Ramos (cell line): Measurements from ENCODE around the gene STOM.
"Not testable (repeated sequence)": the region's sequence is repeated elsewhere in the genome, so short reads cannot be mapped to it uniquely, and the experiment has no call there.

Source experiments
- in situ Hi-C: fragments of 300-500 bp; cut with MboI; formaldehyde crosslinking; loops from one replicate; pipeline ENCODE4 v1.14.3; 2022; ENCODE audit warnings: low sequenced_read_pairs; ENCODE audit not compliant: unreplicated experiment

STOM gene

DNA sequence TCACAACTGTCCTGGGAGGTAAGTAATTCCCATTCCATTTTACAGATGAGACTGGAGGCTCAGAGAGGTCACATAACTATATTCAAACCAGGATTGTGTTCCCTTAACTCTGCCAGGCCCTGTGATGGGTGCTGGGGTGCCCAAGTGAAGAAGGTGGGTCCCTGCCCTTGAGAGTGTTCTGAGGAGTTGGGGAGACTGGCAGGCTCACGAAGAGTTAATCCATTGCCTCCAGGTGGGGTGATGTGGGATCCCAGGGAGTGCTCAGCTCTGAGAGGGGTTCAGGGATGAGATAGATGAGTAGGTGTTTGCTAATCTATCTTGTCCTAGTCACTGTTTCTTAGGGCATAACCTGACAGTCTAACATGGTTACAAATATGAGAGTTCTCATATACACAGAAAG, 65.3 kb downstream of the STOM start:
- in situ Hi-C loops, result no loop called here

GRCh38 chr9:121303456-121304451, 66.3 kb downstream of the STOM start:
- in situ Hi-C loops, result no loop called here

DNA sequence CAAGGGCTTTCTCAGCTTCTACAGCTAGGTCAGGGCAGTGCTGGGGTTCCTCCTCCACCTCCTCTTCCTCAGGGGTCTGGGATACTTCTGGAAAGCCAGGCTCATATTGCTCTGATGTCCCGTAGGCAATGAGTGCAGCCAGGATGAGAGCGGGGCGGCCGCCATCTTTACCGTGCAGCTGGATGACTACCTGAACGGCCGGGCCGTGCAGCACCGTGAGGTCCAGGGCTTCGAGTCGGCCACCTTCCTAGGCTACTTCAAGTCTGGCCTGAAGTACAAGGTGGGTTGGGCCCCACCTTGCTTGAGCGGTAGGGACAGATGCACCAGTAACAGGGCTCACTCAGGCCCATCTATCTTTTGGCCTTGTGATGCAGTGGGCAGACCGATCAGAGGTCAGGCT, 67.3 kb downstream of the STOM start:
- in situ Hi-C loops, result no loop called here

- in situ Hi-C loops, result no loop called here
Measured at GRCh38 chr9:121302341-121302740, 67.7 kb downstream of the STOM start.

DNA sequence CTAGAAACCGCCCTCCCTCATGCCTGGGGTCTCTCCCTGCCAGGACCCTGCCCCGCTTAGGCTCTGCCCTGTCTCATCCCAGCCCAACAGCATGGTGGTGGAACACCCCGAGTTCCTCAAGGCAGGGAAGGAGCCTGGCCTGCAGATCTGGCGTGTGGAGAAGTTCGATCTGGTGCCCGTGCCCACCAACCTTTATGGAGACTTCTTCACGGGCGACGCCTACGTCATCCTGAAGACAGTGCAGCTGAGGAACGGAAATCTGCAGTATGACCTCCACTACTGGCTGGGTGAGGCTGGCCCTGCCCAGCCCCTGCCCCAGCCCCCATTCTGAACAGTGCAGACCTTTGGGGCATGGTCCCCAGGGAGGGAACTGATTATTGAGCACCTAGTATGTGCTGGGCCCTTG, 68.2 kb downstream of the STOM start:
- in situ Hi-C loops, result no loop called here

GRCh38 chr9:121300283-121301119, 69.5 kb downstream of the STOM start:
- in situ Hi-C loops, result no loop called here

DNA sequence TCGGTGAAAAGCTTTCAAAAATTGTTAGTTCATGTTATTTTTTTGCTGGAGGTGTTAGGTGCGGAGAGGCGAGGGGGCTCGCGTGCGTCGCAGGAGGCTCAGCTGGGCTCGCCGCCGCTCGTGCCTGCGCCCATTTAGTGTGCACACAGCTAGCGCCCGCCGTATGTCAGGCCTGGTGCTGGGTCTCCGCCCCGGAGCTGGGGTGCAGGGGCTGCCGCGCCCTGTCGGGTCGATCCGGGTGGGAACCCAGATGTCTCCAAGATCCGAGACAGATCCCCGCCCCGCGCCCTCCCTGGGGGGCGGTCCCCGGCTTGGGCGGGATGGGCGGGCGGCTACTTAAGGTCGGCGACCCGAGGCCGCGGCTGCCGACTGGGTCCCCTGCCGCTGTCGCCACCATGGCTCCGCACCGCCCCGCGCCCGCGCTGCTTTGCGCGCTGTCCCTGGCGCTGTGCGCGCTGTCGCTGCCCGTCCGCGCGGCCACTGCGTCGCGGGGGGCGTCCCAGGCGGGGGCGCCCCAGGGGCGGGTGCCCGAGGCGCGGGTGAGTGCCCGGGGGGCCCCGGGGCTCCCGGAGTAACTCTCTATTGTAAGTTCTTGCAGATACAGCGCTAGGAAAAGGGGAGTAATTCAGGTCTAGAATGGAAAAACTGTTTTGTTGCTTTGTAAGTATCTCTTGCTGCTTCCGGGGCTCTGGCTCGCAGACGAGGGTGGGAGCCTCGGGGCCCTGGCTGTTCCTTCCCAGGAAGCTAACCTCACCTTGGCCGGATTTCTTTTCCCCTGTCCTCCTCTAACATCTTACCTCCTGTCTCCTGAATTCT, 70.4 kb downstream of the STOM start:
- in situ Hi-C loops, result no loop called here

DNA sequence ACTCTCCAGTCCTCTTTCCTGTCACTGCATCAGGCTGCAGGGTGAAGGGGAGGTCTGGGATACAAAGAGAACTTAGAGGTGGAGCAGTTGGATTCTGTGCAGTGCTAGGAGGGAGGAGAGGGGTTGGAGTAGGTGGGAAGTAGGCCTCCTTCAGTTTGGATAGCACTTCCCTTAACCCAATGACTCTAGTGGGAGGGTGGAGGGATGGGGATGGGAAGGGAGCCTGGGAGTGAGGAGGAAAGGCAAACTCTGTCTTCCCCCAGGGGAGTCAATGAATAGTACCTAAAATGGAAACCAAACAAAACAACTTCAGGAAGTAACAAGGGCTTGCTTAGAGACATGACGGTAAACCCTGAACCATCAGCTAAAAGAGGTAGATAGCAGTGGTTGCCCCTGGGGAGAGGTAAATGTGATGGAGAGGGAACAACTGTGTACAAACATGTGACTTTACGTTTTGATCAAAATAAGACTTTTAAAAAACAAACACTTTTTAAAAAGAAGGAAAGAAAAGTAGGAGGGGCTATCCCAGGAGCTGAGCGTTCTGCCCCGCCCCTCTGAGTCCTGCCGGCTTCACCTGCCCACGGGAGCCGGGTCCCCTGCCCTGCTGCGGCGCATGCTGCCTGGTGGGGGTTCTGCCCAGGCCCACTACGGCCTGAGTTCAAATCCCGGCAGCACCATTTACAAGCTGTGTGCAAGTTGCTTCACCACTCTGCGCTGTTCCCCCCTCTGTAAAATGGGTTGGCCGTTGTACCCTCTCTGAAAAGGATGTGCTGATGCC, 71.2 kb downstream of the STOM start:
- in situ Hi-C loops, result no loop called here

- in situ Hi-C loops, result no loop called here
Measured at GRCh38 chr9:121298016-121298538, 72.0 kb downstream of the STOM start.

- in situ Hi-C loops, result no loop called here
Measured at GRCh38 chr9:121297389-121297788, 72.7 kb downstream of the STOM start.

DNA sequence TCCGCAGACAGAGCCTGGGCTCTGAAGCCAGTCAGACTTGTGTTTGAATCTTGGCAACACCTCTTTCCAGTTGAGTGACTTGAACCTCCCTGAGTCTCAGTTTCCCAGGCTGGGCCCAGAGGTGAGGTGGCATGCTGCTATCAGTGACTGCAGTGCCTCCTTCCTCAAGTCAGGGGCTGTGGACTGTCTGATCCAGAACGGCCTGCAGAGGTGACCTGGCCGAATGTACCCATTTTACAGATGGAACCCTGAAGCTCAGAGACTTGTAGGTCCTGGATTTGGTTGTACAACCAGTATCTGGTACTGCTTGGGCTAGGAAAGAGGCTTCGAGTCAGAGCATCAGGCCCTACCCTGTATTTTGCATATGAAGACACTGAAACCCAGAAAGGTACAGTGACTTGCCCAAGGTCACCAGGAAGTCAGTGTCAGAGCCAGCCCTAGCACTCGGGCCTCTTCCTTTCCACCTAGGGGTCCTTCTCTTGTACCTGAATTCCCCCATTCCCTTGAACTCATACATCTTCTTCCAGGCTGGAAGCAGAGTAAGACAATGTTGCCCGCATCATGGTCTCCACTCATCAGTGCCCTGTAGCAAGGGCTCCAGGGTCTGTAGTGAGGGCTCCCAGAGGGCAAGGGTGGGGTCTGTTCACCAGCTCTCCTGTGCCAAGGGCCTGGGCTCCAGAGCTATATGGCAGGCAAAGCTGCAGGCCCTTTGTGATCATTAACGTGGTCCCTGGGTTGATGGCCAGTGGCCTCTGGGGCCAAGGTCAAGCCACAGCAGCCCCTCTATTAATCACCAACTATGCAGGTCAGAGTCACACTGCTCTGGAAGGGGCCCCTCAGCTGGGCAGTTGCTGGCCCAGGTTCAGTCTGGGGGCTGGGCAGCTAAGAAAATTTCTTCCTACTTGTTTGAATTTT, 73.6 kb downstream of the STOM start:
- in situ Hi-C loops, result no loop called here

DNA sequence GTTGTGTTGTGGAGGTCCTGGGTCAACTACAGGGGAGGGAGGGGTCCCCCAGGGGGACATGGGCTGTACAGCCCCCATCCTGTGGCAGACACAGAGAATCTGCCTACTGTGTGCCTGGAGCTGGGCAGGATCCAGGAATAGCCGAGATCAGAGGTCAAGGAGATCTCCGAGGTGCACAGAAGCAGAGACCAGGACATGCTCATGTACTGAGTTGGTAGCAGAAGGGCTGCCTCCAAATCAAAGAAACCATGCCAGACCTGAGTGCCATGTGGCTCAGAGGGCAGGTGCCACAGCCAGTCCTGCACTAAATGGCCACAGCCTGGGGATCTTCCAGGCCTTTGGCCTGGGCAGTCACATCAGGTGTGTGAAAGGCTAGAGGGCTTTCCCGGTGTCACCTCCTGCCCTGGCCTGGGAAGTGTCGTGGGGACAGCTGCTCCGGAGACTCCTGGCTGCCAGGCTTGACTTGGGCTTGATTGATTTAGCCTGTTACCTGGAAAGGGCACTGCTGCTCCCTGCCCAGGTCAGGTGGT, 74.3 kb downstream of the STOM start:
- in situ Hi-C loops, result no loop called here

DNA sequence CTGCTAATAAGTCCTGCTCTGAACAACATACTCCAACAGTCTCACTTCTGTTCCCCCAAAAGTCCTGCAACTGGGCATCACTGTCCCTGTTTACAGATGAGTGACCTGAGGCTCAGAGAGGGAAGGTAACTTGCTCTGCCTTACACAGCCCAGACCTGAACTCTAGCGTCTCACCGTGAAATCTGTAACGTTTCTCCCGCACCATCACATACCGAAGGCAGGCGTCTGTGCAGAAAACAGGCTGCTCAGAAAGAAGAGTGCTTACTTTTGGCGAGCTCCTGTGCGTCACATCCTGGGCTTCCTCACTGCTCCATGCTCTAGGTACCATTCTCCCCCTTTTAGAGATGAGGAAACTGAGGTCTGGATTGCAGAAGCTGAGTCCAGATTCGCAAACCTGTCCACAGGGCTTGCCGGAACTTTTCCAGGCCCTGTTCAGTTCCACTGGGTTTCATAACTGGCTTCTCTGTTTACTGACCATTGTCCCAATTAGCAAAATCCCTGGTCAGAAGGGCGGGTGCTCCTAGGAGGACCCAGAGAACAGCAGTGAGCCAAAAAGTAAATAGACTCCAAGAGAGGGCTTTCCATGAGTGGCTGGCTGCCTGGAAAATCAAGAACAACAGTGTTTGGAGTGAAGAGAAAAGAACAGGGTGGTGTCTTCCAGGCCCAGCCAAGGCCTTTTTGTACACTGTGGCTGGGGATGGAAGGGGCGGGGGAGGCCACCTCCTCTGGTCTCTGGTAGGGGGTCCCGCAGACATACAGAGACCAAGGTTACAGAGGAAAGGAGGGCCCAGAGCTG, 75.0 kb downstream of the STOM start:
- in situ Hi-C loops, result no loop called here

- in situ Hi-C loops, result no loop called here
Measured at GRCh38 chr9:121294151-121294743, 75.8 kb downstream of the STOM start.

- in situ Hi-C loops, result no loop called here
Measured at GRCh38 chr9:121292801-121293241, 77.2 kb downstream of the STOM start.

DNA sequence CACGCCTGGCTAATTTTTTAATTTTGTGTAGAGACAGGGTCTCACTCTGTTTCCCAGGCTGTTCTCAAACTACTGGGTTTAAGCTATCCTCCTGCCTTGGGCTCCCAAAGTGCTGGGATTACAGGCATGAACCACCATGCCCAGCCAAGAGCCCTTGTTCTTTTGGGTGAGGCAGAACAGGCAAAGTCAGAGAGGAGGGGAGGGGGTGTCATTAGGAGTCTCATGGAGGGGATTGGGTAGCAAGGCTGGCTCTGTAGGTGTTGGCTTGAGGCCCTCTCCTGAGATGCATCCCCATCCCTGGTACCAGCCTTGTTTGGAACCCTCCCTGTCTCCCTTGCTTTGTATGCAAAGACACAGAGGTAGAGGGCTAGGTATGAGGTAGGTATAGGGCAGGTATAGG, 78.0 kb downstream of the STOM start:
- in situ Hi-C loops, result no loop called here

DNA sequence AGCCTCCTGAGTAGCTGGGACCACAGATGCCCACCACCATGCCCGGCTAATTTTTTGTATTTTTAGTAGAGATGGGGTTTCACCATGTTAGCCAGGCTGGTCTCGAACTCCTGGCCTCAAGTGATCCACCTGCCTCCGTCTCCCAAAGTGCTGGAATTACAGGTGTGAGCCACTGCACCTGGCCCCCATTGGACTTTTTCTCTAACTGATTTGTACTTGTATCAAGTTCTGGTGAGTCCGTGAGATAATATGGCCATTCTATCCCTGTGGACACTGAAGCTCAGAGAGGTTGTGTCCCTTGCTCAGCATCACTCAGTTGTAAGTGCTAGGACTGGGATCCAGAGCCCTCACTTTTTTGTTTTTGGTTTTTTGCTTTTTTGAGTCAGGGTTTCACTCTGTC, 78.5 kb downstream of the STOM start:
- in situ Hi-C loops, result not testable (repeated sequence)
